Measurements from ENCODE around the gene PISD.
"Not testable (repeated sequence)": the region's sequence is repeated elsewhere in the genome, so short reads cannot be mapped to it uniquely, and the experiment has no call there.

Gene PISD

DNA sequence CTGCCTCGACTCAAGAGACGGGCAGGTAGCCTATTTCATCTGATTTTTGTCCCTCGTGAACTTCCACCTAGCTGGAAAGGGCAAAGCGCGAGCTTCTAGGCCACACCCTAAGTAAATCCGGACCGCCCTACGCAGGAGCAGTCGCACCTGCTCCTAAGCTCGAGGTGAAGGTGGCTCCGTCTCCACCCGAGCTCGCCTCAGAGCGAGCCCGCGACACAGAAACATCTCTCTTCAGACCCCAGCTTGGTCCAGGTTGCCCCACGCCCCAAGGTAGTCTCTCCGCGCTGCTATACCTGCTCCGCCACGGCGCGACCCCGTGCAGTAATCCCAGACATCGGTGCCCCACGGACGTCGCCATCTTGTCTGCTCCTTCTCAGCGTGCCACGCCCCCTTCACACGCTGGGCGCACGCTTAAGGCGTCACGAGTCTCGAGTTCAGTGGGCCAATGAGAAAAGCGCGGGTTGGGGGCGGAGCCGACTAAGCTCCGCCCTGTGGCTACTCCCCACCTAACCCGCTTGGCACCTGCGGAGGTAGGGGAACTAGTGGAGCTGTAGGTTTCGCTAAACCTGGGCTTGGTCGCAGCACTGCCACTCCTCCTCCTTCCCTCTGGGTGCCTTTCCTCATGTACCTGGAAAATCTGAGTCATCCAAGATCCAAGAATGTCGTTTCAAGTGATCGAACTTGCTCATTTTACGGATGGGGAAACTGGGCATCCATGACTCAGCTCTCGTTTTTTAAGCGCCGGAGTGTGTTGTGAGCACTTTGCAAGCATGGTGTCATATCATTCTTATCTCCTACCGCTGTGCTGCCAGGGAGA is at the start of gene PISD:
Gene PISD, minus strand, starts transcription at position 365 of the 817 bp plus-strand sequence. Its CDS starts 7 bp downstream, at position 358.
- peak; percentile 49 for DNase-seq

GRCh38 chr22:31711226-31711625 is 49.2 kb upstream of the PISD start:
- DNase-seq = not testable (repeated sequence)

DNA sequence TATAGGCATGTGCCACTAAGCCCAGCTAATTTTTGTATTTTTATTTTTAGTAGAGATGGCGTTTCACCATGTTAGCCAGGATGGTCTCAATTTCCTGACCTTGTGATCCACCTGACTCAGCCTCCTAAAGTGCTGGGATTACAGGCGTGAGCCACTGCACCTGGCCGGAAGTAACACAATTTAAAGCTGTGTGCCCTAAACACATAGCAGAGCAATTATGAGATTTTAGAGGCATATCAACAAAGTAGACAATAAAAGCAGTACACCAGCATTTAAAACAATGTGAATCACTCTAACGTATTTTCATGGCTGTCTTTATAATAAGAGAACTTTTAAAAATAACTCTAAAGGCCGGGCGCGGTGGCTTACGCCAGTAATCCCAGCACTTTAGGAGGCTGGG is 45.5 kb upstream of the PISD start:
- no peak for DNase-seq

GRCh38 chr22:31695423-31695822 is 33.4 kb upstream of the PISD start:
- DNase-seq = no peak

GRCh38 chr22:31694046-31694445 is 32.0 kb upstream of the PISD start:
- DNase-seq = not testable (repeated sequence)

DNA sequence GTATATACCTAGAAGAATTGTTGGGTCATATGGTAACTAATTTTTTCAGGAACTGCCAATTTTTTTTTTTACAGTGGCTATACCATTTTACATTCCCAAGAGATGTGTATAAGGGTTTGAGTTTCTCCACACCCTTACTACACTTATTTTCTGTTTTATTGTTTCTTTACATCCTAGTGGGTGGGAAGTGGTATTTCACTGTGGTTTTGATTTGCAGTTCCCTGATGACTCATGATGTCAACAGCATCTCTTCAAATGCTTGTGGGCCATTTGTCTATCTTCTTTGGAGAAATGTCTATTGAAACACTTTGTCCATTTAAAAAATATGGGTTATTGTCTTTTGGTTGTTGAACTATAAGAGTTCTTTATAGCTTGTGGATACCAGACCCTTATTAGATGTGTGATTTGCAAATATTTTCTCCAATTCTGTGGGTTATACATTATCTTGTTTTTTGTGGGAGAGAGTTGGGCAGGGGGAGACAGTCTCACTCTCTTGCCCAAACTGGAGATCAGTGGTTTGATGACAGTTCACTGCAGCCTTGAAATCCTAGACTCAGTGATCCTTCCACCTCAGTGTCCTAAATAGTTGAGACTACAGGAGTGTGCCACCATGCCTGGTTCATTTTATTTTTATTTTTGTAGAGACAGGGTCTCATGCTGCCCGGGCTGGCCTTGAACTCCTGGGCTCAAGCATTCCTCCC is 30.3 kb upstream of the PISD start:
- no peak for DNase-seq

DNA sequence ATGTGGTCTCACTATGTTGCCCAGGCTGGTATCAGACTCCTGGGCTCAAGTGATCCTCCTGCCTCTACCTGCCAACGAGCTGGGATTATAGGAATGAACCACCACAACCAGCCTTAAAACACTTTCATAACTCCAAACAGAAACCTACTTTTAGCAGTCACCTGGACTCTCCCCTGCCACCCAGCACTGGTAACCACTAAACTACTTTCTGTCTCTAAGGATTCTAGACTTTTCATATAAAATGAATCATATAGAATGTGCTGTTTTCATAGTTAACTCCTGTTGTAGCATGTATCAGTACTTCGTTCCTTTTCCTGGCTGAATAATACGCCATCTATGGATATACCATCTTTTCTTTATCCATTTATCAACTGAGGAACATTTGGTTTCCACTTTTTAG is 29.4 kb upstream of the PISD start:
- no peak for DNase-seq

DNA sequence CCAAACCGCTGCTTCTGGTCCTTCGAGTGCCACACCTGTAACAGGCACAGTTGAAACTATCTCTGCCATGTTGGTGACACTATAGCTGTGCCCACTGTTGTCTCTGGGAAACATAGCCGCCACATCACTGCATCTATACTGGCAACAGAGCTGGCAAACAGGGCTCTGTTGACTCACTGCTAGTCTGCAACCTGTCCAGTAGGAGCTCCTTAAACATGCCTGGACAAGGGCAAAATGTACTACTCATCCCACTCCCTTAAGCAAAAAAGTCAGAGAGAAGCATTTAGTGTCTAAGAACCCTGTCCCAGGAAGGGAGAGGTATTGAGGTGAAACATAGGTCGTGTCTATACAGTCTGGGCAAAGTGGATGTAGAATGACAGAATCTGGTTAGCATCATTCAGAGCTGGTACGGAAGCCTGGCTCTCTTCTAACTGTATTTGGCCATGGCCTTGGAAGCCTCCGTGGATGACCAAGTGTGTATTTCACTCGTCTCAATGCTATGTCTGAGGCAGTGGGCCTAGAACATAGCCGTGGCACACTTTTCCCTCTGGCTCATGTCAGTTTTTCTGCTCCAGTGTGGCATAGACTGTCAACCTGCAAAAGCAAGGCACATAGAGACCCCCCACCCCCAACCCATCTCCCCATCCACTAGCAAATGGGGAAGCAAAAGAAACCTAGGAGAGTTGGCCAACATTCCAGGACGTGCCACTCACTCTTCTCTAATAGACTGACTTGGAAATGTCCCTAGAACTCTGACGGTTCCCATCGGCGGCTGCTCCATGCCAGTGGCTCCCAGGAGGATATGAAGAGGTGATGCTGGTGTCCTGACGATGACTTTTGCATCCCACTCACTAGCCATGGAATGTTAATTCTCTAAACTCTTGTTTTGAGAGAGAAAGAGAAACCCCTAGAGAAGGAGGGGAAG is 21.4 kb upstream of the PISD start:
- DNase-seq = no peak

DNA sequence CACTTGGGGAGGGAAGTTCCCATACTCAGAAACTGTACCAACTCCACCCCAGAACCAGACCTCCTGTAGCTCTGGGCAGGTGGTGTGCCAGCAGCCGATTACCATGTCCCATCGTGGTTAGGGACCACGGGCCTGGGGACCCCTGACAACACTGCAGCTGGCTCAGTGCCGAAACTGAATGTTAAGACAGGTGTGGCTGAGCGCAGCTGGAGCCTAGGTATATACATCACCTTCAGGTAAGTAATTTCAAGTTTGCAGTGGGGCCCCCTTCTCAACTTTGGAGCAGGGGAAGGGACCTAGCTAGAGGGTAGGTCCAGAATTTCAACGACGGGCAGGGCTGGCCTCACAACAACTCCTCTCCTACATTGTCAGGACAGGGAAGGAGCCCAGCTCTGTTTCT is 20.7 kb upstream of the PISD start:
- DNase-seq = no peak

GRCh38 chr22:31681349-31682345 is 19.6 kb upstream of the PISD start:
- no peak for DNase-seq

- DNase-seq = no peak
These were observed 18.9 kb upstream of the PISD start for GRCh38 chr22:31680861-31681341.

GRCh38 chr22:31678748-31679147 is 16.7 kb upstream of the PISD start:
- DNase-seq = no peak

- DNase-seq = no peak
These were observed 14.7 kb upstream of the PISD start for GRCh38 chr22:31676700-31677099.

DNA sequence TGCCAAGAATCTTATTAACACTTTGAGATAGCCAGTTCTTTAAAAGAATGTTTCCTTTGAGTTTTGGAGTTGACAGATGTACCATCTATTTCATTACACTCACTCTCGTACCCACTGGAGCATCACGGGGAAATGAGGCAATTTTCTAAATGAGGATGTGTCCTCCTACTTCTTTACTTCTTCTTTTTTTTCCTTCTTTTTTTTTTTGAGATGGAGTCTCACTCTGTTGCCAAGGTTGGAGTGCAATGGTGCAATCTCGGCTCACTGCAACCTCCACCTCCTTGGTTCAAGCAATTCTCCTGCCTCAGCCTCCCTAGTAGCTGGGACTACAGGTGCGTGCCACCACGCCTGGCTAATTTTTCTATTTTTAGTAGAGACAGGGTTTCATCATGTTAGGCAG is 12.2 kb upstream of the PISD start:
- DNase-seq = not testable (repeated sequence)

- DNase-seq = not testable (repeated sequence)
These were observed 6.8 kb upstream of the PISD start for GRCh38 chr22:31668849-31669248.

GRCh38 chr22:31662668-31663037 is 638 bp upstream of the PISD start:
- DNase-seq = no peak

DNA sequence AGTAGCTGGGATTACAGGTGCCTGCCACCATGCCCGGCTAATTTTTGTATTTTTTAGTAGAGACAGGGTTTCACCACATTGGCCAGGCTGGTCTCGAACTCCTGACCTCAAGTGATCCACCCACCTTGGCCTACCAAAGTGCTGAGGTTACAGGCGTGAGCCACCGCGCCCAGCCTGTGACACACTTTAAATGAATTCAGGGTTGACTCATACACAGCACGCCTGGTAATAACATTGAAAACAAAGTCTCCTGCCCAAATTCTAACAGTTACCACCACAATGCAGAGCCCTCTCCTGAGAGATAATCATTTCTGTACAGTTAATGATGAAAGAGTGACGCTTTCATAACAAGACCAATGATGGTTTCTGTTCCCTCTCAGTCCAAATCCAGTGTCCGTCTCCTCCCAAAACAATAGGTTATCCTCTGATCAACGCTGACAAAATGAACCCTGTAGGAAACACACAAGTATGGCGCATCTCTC is 1.1 kb downstream of the PISD start:
- not testable (repeated sequence) for DNase-seq

DNA sequence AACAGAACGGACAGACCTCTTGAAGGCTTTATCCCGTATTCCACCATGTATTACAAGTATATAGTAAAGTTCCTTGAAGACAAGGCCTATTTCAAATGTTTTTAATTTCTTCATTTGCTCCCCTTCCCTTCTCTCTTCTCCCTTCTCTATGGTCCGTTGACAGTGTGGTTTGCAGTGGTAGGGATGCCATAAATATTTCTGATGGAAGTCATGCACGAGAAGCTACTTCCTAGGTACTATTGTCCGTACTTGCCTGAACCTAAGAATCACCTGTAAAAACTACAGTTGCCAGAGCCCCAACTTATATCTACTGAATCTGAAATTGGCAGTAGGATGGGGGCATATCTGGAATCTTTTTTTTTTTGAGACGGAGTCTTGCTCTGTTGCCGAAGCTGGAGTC is 2.8 kb downstream of the PISD start:
- no peak for DNase-seq

DNA sequence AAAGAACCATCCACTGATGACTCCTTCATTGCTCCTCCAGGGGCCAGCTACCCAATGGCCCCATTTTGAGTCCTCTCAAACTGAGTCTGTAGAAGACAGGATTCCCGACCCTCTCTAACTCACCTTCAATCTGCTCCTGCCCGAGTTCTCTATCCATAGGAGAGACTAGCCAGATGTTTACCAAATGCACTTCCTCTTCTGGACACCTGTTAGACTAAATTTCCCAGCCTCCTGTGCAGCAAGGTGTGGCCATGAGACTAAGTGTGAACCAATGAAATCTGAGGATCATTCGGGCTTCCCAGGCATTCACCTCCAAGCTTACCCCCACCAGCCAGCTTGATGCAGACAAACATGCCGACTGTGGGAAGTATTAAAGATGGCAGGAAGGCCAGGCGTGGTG is 7.6 kb downstream of the PISD start:
- DNase-seq = no peak

GRCh38 chr22:31653944-31654343 is 8.1 kb downstream of the PISD start:
- no peak for DNase-seq

DNA sequence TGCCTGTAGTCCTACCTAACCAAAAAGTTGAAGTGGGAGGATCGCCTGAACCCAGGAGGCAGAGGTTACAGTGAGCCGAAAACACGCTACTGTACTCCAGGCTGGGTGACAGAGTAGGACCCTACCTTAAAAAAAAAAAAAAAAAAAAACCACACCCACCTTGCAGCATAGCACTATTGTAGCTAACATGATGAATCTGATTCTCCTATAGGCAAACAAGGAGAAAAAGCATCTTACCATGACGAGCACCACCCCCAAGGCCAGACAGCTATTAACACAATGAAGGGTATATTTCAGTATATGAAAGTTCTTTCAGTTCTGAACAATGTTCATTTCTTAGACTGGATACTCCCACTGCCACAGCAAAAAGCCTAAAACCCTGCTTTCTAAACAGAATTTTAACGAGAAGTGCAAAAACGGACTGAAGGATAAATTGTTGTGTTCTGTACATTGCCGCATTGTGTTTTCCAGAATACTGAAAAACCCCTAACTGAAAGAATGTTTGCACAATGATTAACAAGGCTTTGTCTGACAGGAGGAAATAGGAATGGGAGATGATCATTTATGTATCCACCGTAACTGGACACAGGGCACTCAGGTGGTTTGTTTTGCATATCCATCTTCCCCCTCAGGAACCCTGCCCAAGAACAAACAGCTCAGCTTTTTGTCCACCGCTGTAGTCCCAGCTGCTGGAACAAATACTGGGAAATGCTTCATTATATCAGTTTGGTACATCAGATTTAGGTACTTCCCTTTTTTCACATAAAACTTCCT is 8.9 kb downstream of the PISD start:
- DNase-seq = no peak

All from cortex of kidney (tissue), 1 donor.